HG02938 (cell line): ENCODE measurements around the gene DAPP1.
"Not testable (repeated sequence)": the region's sequence is repeated elsewhere in the genome, so short reads cannot be mapped to it uniquely, and the experiment has no call there.

Source experiments
- ATAC-seq: cut with Tn5 transposase; IDR thresholded peaks from one replicate; pipeline ENCODE4 v1.9.1; 2021; ENCODE audit warnings: mild to moderate bottlenecking, moderate library complexity; ENCODE audit not compliant: unreplicated experiment

DAPP1 gene

DNA sequence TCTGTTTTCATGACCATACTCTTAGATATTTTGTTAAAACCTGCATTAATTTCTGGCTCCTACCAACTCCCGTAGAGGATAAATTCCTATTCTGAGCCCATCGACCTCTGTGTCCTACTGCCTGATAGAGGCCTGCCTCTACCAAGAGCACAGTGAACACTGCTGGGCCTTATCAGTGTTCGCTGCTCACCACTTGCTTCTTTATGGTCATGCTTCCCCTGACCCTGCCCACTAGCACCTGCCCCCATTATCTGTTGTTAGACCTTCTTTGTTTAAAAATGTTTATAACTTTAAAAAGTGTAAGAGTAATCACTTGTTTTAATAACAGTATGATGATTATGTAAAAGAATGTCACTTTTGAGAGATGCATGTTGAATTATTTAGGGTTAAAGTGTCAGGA lies 6.1 kb downstream of the DAPP1 start:
- ATAC-seq = no peak

DNA sequence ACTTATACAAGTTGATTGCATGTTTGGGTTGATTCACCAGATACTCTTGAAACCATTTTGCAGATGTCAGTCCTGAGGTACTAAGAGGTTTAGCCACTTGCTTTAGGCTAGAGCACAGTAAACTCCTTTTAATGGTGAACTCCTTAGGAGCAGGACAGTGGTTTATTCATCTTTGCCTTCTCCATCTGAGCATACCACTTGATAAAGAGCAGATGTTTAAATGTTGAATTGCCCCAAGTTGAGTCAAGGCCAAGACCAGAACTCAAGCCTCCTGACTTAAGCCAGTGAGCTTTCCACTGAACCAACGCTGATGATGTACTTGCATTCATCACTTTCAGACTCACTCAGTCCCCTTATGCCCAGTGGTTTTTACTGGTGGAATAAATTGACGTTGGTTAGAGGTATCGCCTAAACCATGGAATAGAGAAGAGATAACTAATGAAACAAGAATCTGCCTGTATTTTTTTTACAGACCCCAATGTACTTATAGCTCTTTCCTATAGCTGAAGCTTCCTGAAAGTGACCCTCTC lies 7.5 kb downstream of the DAPP1 start:
- ATAC-seq = no peak

DNA sequence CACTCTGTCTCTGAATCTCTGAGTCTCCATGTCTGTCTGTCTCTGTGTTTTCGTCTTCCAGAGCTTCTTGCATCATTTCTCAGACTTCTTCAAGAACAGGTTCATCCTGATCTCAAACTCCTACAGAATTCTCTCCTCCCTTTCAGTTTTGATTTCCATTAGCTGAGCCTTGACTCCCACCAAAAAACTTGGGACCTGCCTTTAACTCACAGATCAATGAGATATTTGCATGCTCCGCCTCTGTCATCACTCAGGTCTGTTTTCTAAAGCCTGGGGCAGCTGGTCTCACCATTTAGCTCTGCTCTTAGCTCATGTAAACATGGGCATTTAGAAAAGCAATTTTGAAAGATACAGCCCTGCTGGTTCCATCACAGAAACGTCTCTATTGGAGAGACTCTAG lies 8.6 kb downstream of the DAPP1 start:
- no peak for ATAC-seq

DNA sequence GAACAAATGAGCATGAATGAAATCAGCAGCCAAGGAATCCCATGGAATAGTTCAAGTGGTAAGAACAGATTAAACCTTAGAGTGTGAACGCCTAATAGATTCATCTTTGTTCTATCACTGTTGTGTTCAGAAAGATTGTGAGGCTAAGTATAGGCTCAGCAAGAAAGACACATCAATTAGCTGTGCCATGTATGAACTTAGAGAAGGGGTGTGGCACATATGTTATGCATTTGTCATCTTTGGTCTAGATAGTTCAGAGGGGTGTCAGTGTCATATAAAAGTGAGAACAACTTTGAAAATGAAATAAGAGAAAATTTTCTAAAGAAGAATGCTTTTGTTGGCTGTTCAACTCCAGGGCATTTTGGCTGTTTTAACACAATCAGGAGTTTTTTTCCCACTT lies 9.4 kb downstream of the DAPP1 start:
- no peak for ATAC-seq

DNA sequence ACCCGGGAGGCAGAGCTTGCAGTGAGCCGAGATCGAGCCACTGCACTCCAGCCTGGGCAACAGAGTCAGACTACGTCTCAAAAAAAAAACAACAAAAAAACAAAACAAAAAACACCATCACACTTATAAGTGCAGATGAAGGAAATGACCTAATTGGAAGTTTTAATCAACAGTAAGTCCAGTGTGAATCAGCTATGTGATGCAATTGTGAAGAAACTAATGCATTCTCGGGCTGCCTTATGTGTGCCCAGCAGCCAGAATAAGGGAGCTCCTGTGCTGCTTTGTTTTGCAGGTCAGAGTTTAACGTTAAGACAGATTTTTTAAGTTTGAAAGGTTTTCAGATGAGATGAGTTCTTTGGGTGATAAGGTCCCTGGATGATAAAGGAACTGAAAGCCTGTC lies 10.8 kb downstream of the DAPP1 start:
- no peak for ATAC-seq

DNA sequence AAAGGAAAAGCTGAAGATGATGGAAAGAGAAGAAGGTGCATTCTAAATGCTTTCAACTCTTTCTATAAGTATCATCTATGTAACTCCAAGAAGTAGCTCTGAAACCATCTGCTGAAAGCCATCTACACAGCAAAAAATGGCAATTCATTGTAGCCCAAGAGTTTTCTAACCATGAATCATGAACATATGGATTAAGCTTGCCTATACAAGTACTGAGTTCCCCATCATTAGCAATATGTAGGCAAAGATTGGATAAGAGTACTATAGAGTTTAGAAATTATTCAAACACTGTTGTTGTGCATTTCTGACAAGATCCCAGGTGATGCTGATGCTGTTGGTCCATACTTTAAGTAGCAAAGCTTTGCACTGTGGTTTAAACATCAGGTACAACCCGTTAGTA lies 11.2 kb downstream of the DAPP1 start:
- ATAC-seq = no peak

DNA sequence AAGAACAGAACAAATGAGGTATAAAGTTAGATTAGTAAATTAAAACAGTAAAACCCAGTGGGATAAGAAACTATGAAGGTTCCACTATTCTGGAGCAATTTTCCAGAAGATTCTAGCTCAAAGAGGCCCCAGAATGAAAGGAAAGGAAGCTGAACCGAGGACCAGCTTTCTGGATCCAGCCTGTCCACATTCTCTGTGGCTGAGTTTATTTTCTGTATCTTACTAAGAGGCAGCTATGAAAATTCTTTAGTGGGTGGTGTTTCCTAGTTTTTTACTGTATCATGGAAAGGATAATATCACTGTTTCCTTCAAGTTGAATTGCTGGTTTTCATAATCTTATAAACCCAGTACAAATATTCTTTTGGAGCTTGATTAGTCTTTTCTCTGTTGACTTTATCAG lies 11.8 kb downstream of the DAPP1 start:
- ATAC-seq = no peak

DNA sequence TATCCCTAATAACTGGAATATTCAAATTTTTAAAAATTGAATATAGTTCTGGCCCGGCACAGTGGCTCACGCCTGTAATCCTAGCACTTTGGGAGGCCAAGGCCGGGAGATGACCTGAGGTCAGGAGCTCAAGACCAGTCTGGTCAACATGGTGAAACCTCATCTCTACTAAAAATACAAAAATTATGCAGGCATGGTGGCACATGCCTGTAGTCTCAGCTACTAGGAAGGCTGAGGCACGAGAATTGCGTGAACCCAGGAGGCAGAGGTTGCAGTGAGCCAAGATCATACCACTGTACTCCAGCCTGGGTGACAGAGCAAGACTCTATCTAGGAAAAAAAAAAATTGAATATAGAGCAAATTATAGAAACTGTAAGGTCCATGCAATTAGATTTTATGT lies 13.4 kb downstream of the DAPP1 start:
- not testable (repeated sequence) for ATAC-seq

DNA sequence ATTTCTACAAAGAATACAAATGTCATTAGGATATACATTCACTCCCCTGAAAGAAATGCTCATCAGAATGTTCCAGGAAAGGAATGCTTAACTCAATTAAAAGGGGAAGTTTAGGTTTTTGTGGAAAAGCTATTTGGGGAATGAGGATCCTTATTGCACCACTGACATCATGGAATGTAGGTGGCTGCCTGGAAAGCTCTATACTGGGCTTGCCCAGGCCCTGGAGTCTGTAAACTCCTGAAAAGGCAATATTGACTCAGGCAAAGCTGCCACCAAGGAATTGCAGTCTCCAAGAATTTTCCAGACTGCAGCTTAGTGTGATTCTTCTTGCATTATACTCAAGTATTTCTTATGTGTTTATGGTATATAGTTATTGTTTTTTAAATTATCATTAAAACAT lies 15.7 kb downstream of the DAPP1 start:
- no peak for ATAC-seq

DNA sequence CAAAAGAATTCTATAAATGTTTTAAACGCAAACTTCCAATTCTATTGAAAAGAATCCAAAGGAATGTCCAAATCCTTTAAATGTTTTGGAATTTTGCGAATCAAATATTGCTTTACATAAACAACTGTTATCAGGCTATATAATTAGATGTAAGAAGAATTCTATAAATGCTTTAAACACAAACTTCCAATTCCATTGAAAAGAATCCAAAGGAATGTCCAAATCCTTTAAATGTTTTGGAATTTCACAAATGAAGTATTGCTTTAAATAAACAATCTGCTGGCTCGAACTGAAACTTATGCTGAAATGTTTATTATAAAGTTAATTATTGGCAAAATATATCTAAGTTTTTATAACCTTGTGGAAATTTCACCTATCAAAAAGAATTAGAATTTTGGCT lies 16.1 kb downstream of the DAPP1 start:
- no peak for ATAC-seq

DNA sequence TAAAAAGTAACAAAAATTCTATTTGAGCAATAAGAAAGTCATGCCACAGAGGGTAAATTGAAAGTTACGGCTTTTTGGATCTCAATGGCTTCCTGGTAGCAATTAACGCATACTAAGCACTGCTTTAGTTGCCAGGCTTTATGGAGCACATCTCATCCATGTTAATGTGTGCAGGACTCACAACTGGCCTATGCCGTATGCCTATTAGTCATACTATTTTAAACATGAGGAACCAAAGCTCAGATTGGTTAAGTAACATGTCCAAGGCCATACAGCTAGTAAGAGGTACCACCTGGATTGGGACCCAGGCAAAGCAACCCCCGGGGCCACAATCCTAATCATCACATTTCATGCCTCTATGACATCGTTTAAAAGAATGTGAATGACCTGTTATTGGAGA lies 17.1 kb downstream of the DAPP1 start:
- ATAC-seq = no peak

DNA sequence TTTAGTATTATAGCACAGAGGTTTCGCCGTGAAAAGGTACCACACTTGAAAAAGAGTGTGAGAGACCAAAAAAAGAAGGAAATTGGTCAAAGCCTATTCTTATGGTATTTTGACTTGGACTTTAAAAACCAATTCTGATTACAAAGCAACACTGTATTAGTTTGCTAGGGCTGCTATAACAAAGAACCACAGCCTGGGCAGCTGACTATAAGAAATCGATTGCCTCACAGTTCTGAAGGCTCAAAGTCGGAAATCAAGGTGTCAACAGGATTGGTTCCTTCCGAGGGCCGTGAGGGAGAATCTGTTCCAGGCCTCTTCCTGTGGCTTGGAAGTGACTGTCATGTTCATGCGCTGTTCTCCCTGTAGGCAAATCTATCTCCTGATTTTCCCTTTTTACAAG lies 17.9 kb downstream of the DAPP1 start:
- no peak for ATAC-seq

DNA sequence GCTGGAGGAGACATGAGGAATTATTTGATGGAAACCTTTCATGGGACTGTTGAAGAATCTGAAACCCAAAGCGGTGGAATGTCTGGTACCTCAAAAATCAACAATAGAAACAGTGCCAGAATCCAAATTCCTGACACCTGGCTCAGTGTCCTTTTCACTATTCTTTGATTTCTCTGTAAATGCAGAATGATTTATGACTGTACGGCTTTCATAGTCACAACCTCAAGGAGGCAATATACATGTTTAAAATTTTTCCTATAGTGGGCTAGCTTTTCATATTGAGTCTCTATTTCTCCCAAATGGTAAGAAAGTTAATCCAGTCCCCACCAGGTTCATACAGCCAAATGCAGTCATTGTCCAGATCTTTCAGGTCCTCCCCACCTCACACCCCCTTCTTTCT lies 19.3 kb downstream of the DAPP1 start:
- ATAC-seq = no peak

DNA sequence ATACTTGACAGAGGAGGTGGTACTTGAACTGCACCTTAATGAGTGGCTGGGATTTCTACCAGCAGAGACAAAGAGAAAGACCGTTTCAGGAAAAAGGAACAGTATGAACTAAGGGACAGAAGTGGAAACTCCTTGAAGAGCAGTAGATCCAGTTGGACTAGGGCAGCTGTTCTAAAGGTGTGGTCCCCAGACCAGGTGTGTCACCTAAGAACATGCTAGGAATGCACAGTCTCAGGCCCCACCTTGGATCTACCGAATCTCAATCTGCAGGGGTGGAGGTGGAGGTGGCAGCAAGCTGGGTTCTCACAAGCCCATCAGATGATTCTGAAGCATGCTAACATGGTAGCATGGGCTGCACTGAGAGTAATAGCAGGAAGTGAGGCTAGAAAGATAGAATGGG lies 22.3 kb downstream of the DAPP1 start:
- ATAC-seq = no peak

DNA sequence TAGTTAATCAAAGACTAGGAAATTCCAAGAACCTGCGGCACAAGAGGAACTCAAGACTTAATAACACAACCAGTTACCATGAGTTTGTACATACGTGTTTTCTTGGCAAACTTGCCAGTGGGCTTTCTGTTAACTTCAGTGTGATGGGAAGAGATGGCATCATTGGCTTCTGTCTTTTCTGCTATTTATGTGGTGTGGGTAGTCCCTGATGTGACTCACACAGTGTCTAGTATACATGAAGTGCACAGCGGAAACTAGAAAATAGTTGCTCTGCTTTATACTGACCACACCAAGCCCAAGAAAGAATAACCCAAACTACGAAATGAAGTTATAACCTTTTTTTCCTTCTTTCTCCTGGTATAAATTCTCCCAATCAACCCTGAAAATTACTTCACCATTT lies 24.5 kb downstream of the DAPP1 start:
- ATAC-seq = peak; percentile 65

DNA sequence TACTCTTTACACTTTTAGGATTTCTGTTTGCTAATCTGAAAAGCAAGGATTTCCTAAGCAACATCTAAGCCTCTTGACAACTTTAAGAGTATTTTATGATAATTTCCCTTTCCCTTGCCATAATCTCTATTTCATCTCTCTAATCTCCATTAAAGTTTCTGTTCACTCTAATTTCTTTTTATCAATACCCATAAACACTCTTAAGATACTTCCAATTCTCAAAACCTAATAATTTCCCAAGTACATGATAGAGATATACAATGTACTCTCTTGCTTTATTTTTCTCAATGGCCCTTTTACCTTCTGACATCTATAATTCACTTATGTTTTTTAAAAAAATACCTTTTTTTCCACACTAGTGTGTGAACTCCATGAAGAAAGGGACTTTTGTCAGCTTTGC lies 26.8 kb downstream of the DAPP1 start:
- no peak for ATAC-seq

DNA sequence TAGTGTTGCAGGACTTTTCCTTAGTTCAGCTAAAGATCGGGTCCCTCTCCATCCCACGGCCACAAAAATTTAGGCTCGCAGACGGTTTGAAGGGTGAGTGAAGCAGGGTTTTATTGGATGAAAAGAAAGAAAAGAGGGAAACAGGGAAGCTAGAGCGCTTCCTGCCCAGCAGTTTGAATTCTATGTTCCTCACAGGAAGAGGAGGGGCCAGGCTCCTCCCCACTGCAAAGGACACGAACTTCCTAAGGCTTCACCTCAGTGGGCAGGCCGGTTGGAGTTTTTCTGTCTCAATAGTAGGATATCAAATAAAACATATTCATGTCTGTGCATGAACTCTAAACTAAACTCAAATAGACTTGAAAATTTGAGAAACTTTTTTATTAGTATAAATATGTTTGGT lies 27.4 kb downstream of the DAPP1 start:
- ATAC-seq = no peak

DNA sequence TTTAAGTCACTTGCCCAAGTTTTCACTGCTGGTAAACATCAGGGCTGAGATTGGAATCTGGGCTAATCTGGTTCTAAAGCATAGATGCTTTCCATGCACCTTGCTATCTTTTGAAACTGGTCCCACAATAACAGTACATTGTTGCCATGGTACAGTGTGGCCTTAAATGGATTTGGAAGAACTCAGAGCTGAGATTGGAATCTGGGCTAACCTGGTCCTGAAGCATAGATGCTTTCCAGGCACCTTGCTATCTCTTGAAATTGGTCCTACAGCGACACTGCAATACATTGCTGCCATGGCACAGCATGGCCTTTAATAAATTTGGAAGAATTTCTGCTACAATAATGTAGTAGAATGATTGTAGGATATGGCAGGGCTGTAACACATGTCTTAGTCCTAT lies 28.6 kb downstream of the DAPP1 start:
- ATAC-seq = no peak

DNA sequence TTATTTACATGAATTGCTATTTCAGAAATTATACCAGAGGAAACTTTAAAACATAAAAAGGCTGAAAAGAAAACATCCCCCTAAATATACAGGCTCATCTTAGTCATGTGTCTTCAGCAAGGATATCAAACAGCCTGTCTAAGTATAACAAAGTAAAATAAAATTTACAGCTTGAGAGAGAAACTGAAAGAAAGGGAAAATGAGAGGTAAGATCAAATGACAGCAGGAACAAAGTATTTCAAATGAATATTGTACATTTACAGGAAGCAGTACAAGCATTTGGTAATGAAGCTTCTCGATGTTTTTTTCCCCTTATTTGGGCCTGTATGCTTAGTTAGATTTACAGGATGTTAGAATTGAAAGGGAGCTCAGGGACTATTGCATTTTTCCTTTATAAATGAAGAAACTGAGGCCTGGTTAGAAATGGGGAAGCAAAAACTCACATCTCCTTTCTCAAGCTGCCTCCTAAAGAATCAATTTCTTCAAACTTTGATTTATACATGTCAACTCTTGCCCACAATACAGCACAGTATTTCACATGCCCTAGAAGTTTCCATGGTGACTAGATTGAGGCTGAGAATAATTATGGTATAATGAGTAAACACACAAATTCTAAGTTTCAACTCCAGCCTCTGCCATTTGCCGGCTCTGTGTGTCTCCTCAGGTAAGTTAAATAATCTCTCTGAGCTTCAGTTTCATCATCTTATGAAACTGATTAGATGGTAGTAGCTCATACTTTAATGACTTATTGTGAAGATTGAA lies 29.3 kb downstream of the DAPP1 start:
- ATAC-seq = peak; percentile 26

DNA sequence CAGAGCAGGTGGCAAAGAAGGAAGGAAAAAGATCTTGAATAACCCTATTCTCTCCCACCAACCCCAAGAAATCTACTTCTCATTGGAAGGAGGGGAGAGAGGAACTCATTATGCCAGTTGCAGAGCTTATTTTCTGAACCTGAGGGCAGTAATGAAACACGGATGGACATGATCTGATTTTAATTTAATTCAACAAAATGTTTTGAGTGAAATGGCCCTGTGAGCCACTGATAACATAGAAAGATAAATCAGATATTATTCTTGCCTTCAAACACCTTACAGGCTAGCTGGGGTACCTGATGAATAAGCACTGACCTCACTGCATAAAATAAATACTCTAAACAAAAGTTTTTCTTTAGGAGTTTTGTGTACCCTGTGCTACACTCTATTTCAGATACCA lies 30.3 kb downstream of the DAPP1 start:
- no peak for ATAC-seq

DNA sequence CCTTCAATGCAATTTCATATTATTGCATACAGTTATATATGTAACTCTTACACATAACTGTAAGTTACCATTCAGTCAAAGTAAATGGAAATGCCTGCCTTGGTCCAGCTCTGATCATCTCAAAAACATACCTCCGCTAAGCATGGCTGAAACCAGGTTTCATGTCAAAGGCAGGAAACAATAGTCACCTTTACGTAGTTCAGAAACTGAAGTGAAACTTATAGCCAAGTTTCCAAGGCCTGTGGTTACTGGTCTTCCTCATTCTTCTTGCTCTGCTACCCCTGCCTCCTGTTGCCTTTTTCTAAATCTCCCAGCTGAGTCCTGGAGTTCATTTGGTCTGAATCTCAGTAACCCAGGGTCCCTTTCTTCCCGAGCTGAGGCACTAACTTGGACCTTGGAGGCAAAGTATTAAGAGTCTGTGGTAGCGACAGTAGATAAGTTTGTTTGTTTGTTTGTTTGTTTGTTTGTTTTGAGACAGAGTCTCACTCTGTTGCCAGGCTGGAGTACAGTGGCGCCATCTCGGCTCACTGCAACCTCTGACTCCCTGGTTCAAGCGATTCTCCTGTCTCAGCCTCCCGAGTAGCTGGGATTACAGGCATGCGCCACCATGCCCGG lies 30.8 kb downstream of the DAPP1 start:
- peak; percentile 48 for ATAC-seq

DNA sequence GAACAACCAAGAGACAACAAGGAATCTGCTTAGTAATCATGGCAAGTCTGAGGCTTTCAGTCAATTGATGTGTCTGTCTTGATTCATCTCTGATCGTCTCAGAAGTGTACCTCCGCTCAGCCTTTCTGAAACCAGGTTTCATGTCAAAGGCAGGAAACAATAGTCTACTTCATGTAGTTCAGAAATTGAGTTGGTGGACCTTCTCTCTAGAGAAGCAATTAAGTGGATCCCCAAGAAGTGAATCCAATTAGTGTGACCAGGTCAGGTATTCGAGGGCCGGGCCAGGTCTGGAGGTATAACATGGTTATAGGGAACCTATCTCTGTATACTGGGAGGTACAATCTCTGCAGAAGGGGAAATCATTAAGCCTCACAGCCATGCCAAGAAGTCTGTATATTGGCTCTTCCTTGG lies 32.0 kb downstream of the DAPP1 start:
- ATAC-seq = peak; percentile 37
